ENCODE results near the gene STX8.

The STX8 gene

GRCh38 chr17:9235346-9235745 lies 340.3 kb downstream of the STX8 start:
- no peak for DNase-seq

- DNase-seq, result no peak
These were observed 341.2 kb downstream of the STX8 start for GRCh38 chr17:9234389-9234945.

- no peak for DNase-seq
These were observed 341.9 kb downstream of the STX8 start for GRCh38 chr17:9233761-9234160.

GRCh38 chr17:9233271-9233599 lies 342.4 kb downstream of the STX8 start:
- DNase-seq, result no peak

GRCh38 chr17:9232591-9233270 lies 342.9 kb downstream of the STX8 start:
- no peak for DNase-seq

- DNase-seq, result no peak
These were observed 343.5 kb downstream of the STX8 start for GRCh38 chr17:9232155-9232475.

- no peak for DNase-seq
These were observed 344.0 kb downstream of the STX8 start for GRCh38 chr17:9231449-9232154.

- DNase-seq, result no peak
These were observed 344.8 kb downstream of the STX8 start for GRCh38 chr17:9230861-9231260.

GRCh38 chr17:9230346-9230745 lies 345.3 kb downstream of the STX8 start:
- no peak for DNase-seq

- DNase-seq, result no peak
These were observed 345.8 kb downstream of the STX8 start for GRCh38 chr17:9229826-9230201.

GRCh38 chr17:9229160-9229825 lies 346.3 kb downstream of the STX8 start:
- DNase-seq, result no peak

GRCh38 chr17:9228408-9229159 lies 347.0 kb downstream of the STX8 start:
- no peak for DNase-seq

GRCh38 chr17:9227819-9228407 lies 347.7 kb downstream of the STX8 start:
- no peak for DNase-seq

GRCh38 chr17:9226794-9227135 lies 348.9 kb downstream of the STX8 start:
- DNase-seq, result peak in 1 of 4 experiments; percentile 16

- DNase-seq, result no peak
These were observed 349.4 kb downstream of the STX8 start for GRCh38 chr17:9226130-9226793.

GRCh38 chr17:9225305-9226101 lies 350.1 kb downstream of the STX8 start:
- DNase-seq, result no peak

GRCh38 chr17:9224485-9224884 lies 351.1 kb downstream of the STX8 start:
- DNase-seq, result no peak

GRCh38 chr17:9223531-9223930 lies 352.1 kb downstream of the STX8 start:
- DNase-seq, result no peak

- no peak for DNase-seq
These were observed 353.8 kb downstream of the STX8 start for GRCh38 chr17:9221922-9222180.

GRCh38 chr17:9221147-9221921 lies 354.3 kb downstream of the STX8 start:
- no peak for DNase-seq

Data from activated naive CD4-positive, alpha-beta T cell (primary cell).